Thyroid gland (tissue), 4 donors: ENCODE results near the gene KRTAP5-7.

Experiments used
- POLR2A ChIP-seq, 2 donors: fragments of 450-650 bp; IDR thresholded peaks; one replicate each; pipeline ENCODE4 v1.6.1; 2017; ENCODE audit warnings: antibody characterized with exemption in 2 of 2, mild to moderate bottlenecking in 2 of 2, moderate library complexity in 1 of 2
- TF ChIP-seq, protein P1 (sequence below), 6 experiments: fragments of 200-600 bp in 3 of 6; fragments of 450-650 bp in 3 of 6; sonication (generic) in 3 of 6; IDR thresholded peaks; one replicate each; pipeline ENCODE4 v1.5.1; 2016 to 2019; ENCODE audit warnings: antibody characterized with exemption in 6 of 6, mild to moderate bottlenecking in 2 of 6, inconsistent platforms in 1 of 6, moderate library complexity in 1 of 6

- TF ChIP-seq, protein P1, sequence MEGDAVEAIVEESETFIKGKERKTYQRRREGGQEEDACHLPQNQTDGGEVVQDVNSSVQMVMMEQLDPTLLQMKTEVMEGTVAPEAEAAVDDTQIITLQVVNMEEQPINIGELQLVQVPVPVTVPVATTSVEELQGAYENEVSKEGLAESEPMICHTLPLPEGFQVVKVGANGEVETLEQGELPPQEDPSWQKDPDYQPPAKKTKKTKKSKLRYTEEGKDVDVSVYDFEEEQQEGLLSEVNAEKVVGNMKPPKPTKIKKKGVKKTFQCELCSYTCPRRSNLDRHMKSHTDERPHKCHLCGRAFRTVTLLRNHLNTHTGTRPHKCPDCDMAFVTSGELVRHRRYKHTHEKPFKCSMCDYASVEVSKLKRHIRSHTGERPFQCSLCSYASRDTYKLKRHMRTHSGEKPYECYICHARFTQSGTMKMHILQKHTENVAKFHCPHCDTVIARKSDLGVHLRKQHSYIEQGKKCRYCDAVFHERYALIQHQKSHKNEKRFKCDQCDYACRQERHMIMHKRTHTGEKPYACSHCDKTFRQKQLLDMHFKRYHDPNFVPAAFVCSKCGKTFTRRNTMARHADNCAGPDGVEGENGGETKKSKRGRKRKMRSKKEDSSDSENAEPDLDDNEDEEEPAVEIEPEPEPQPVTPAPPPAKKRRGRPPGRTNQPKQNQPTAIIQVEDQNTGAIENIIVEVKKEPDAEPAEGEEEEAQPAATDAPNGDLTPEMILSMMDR (IDR thresholded peaks at IDR 0.05) = no peak
- no peak for TF ChIP-seq POLR2A (IDR thresholded peaks at IDR 0.05)
Observed at GRCh38 chr11:71489311-71490043, 37.6 kb upstream of the KRTAP5-7 start.
